K562 (cell line): Measurements from ENCODE around the gene ATG4D. TPM values are rescaled to one million over a fixed set of nuclear protein-coding genes. Genes with fewer than 3 reads are reported as not detected.

Source experiments
- ATF4 ChIP-seq: fragments of 450-650 bp; formaldehyde crosslinking; IDR thresholded peaks from 2 replicates; pipeline ENCODE4 v1.4.0; 2022; ENCODE audit warnings: mild to moderate bottlenecking, moderate library complexity
- ATF7 ChIP-seq: fragments of 450-650 bp; IDR thresholded peaks from 2 replicates; pipeline ENCODE4 v1.7.1; 2014; ENCODE audit warnings: mild to moderate bottlenecking, moderate library complexity
- CEBPZ ChIP-seq: fragments of 150-350 bp; IDR thresholded peaks from 2 replicates; pipeline ENCODE4 v1.6.1; 2014; ENCODE audit warnings: low read depth, mild to moderate bottlenecking, low read length, borderline replicate concordance
- COPS2 ChIP-seq: fragments of 450-650 bp; conservative IDR thresholded peaks from 2 replicates; pipeline ENCODE4 v1.6.1; 2016; ENCODE audit warnings: mild to moderate bottlenecking, moderate library complexity
- CREB3 ChIP-seq: fragments of 450-650 bp; conservative IDR thresholded peaks from 2 replicates; pipeline ENCODE4 v1.6.1; 2016; ENCODE audit warnings: missing genetic modification characterization, low read depth, mild to moderate bottlenecking, missing compliant biosample characterization, moderate library complexity
- FOXJ3 ChIP-seq: sonication (generic); formaldehyde crosslinking; IDR thresholded peaks from 2 replicates; pipeline ENCODE4 v1.4.0; 2020; ENCODE audit warnings: mild to moderate bottlenecking, missing genetic modification reagents
- FUS ChIP-seq: fragments of 200-400 bp; formaldehyde crosslinking; optimal IDR thresholded peaks from 2 replicates; pipeline ENCODE3; 2017; ENCODE audit warnings: low read depth, low read length
- GATAD2A ChIP-seq: fragments of 450-650 bp; IDR thresholded peaks from 2 replicates; pipeline ENCODE4 v1.6.1; 2017
- HDAC6 ChIP-seq: IDR thresholded peaks from 2 replicates; pipeline ENCODE4 v1.6.1; 2012; ENCODE audit warnings: low read depth, mild to moderate bottlenecking, control low read depth, inconsistent platforms, low read length, moderate library complexity
- JUND ChIP-seq, 2 experiments: IDR thresholded peaks; 2 replicates in 1 of 2; 3 replicates in 1 of 2; pipeline ENCODE4 v1.6.1; 2011; ENCODE audit warnings: borderline replicate concordance in 2 of 2, low read depth in 2 of 2, low read length in 2 of 2, improper control_type of control experiment in 1 of 2, missing biosample characterization in 1 of 2, missing genetic modification characterization in 1 of 2, missing genetic modification reagents in 1 of 2
- MXD1 ChIP-seq: fragments of 250-450 bp; sonication (Bioruptor Pico); IDR thresholded peaks from 2 replicates; pipeline ENCODE4 v1.8.0; 2021; ENCODE audit warnings: borderline replicate concordance, mild to moderate bottlenecking, moderate library complexity; ENCODE audit not compliant: poor library complexity, severe bottlenecking
- NBN ChIP-seq: fragments of 450-650 bp; IDR thresholded peaks from 2 replicates; pipeline ENCODE4 v1.6.1; 2016; ENCODE audit warnings: low read depth, mild to moderate bottlenecking
- RFX1 ChIP-seq: fragments of 450-650 bp; IDR thresholded peaks from 2 replicates; pipeline ENCODE4 v1.6.1; 2016; ENCODE audit warnings: mild to moderate bottlenecking, moderate library complexity
- SOX6 ChIP-seq: fragments of 450-650 bp; IDR thresholded peaks from 2 replicates; pipeline ENCODE4 v1.6.1; 2014; ENCODE audit warnings: mild to moderate bottlenecking
- TCF3 ChIP-seq: sonication (generic); formaldehyde crosslinking; IDR thresholded peaks from 2 replicates; pipeline ENCODE4 v1.4.0; 2020; ENCODE audit warnings: mild to moderate bottlenecking, missing genetic modification reagents
- TEAD4 ChIP-seq, 2 experiments: sonication (generic) in 1 of 2; formaldehyde crosslinking in 1 of 2; IDR thresholded peaks; 2 replicates each; pipeline versions ENCODE4 v1.6.1 to v1.8.0; 2012 to 2022; ENCODE audit warnings: borderline replicate concordance in 1 of 2, inconsistent platforms in 1 of 2, low read length in 1 of 2, mild to moderate bottlenecking in 1 of 2, missing genetic modification reagents in 1 of 2
- TGIF2 ChIP-seq: sonication (generic); formaldehyde crosslinking; IDR thresholded peaks from 2 replicates; pipeline ENCODE4 v1.8.1; 2022; ENCODE audit warnings: mild to moderate bottlenecking, missing genetic modification reagents, moderate library complexity
- ZBTB5 ChIP-seq: fragments of 450-650 bp; IDR thresholded peaks from 2 replicates; pipeline ENCODE4 v1.6.1; 2017; ENCODE audit warnings: antibody characterized with exemption
- ZSCAN32 ChIP-seq: fragments of 450-650 bp; formaldehyde crosslinking; IDR thresholded peaks from 2 replicates; pipeline ENCODE4 v1.4.0; 2020; ENCODE audit warnings: mild to moderate bottlenecking, moderate library complexity
- polyA plus RNA-seq, 8 experiments: library from polyadenylated mRNA; depleted of rRNA in 4 of 8; stranded (reverse) in 5 of 8; unstranded in 3 of 8; fragments of >200 nt; fragmentation: Nextera tagmentation in 2 of 8; fragmentation: Illumina TruSeq in 1 of 8; extraction: Ambion mirVana in 2 of 8; extraction: Trizol in 1 of 8; gene quantifications; 2 replicates each; pipeline versions ENCODE4 v1.2.1 to v1.2.3, GENCODE V29; 2011 to 2014; ENCODE audit warnings: inconsistent platforms in 1 of 8, missing spikeins in 1 of 8
- total RNA-seq, 7 experiments: library from RNA; depleted of rRNA in 6 of 7; stranded (reverse); fragments of >200 nt in 6 of 7; fragmentation: Illumina TruSeq in 2 of 7; extraction: Trizol in 2 of 7; gene quantifications; 2 replicates each; pipeline versions ENCODE4 v1.2.1 to v1.2.3, GENCODE V29; 2011 to 2021; ENCODE audit warnings: low replicate concordance in 1 of 7

Gene ATG4D
- total and polyA plus RNA-seq, 9 of the 15 experiments (the other 6 are each of a cell fraction or from before 2014, with no cell fraction given): 0.51 to 66.1 (median 22.9) TPM

GRCh38 chr19:10543420-10544241 lies at the start of gene ATG4D (continued):
- no peak for TF ChIP-seq ZBTB5
- no peak for TF ChIP-seq TGIF2
- TF ChIP-seq ZSCAN32 (CRISPR knock-in tag): no peak
- TF ChIP-seq TCF3 (CRISPR knock-in tag): peak; percentile 97
- 0 out of 2 replicates have a peak, but pooled peaks have one; percentile 29 for TF ChIP-seq ATF7
- TF ChIP-seq NBN: 0 out of 2 replicates have a peak, but pooled peaks have one; percentile 35
- TF ChIP-seq MXD1 (CRISPR knock-in tag): no peak
- TF ChIP-seq FUS: no peak
- TF ChIP-seq CREB3 (tag): no peak
- TF ChIP-seq GATAD2A: peak; percentile 70; the same call in 1 of the 2 replicates
- no peak for TF ChIP-seq CEBPZ
- no peak for TF ChIP-seq COPS2
- peak; percentile 90 for TF ChIP-seq TEAD4 (IDR thresholded peaks at IDR 0.05; ENCODE audit: low read length)
- no peak for TF ChIP-seq TEAD4 (CRISPR knock-in tag; IDR thresholded peaks at IDR 0.05; ENCODE audit: borderline replicate concordance)
- no peak for TF ChIP-seq HDAC6
- no peak for TF ChIP-seq ATF4 (CRISPR knock-in tag)
- peak; percentile 69; the same call in 1 of the 2 replicates for TF ChIP-seq SOX6
- TF ChIP-seq FOXJ3 (CRISPR knock-in tag): no peak
- TF ChIP-seq RFX1: no peak
- 0 out of 2 replicates have a peak, but pooled peaks have one; percentile 20 for TF ChIP-seq JUND (IDR thresholded peaks at IDR 0.05; ENCODE audit: borderline replicate concordance, low read depth, low read length)
- TF ChIP-seq JUND (tag; IDR thresholded peaks at IDR 0.05; ENCODE audit: borderline replicate concordance, low read depth, low read length): no peak
